Vagina (tissue), 2 donors: Measurements from ENCODE around the gene PIP5K1B. TPM values are rescaled to one million over a fixed set of nuclear protein-coding genes. Genes with fewer than 3 reads are reported as not detected.

Source experiments
- DNase-seq, 2 donors: peaks; one replicate each; pipeline ENCODE4 v3.0.0-alpha.2; 2017; ENCODE audit errors: extremely low spot score in 2 of 2
- H3K27ac ChIP-seq: fragments of 200-600 bp; sonication (generic); one replicate; pipeline ENCODE4 v1.5.1; 2019
- H3K27me3 ChIP-seq: fragments of 200-600 bp; sonication (generic); one replicate; pipeline ENCODE4 v1.5.1; 2019
- H3K36me3 ChIP-seq, 2 donors: fragments of 200-600 bp; sonication (generic); one replicate each; pipeline ENCODE4 v1.5.1; 2017 to 2019
- H3K4me1 ChIP-seq: fragments of 200-600 bp; sonication (generic); one replicate; pipeline ENCODE4 v1.5.1; 2019
- H3K4me3 ChIP-seq, 2 donors: fragments of 200-600 bp; sonication (generic); 1 replicate in 1 of 2; 2 replicates in 1 of 2; pipeline ENCODE4 v1.5.1; 2016 to 2019
- H3K9me3 ChIP-seq: fragments of 200-600 bp; sonication (generic); one replicate; pipeline ENCODE4 v1.5.1; 2019
- CTCF ChIP-seq, 3 experiments: fragments of 450-650 bp in 2 of 3; fragments of 200-600 bp in 1 of 3; sonication (generic) in 1 of 3; IDR thresholded peaks; one replicate each; pipeline ENCODE4 v1.5.1; 2017 to 2019; ENCODE audit warnings: antibody characterized with exemption in 3 of 3, mild to moderate bottlenecking in 2 of 3, moderate library complexity in 2 of 3
- POLR2A ChIP-seq, 2 donors: fragments of 450-650 bp; IDR thresholded peaks; one replicate each; pipeline ENCODE4 v1.6.1; 2017; ENCODE audit warnings: antibody characterized with exemption in 2 of 2, mild to moderate bottlenecking in 2 of 2, moderate library complexity in 2 of 2
- POLR2AphosphoS5 ChIP-seq, 2 donors: sonication (generic); formaldehyde crosslinking; IDR thresholded peaks; one replicate each; pipeline ENCODE4 v1.9.0; 2017; ENCODE audit warnings: antibody characterized with exemption in 2 of 2, mild to moderate bottlenecking in 2 of 2, low read depth in 1 of 2; ENCODE audit not compliant: insufficient read depth in 1 of 2
- intact Hi-C: fragments of 100-400 bp; cut with DNase I; formaldehyde crosslinking; loops from one replicate; pipeline ENCODE4 v1.15.1; 2023
- total RNA-seq: library from RNA; depleted of rRNA; stranded (reverse); fragments of >200 nt; gene quantifications from one replicate; pipeline ENCODE4 v1.2.3, GENCODE V29; 2016

The PIP5K1B gene
- total RNA-seq, 1 donor from 2014 or later, result 2.9 TPM

- Histone ChIP-seq H3K4me3 (no peak overlapping the region), H3K36me3 (no peaks in the 10 kb centered on the region), H3K4me1 (peaks cover 7% of the 10 kb centered on the region), H3K27ac (no peak overlapping the region), H3K9me3 (no peaks in the 10 kb centered on the region), H3K27me3 (no peaks in the 10 kb centered on the region)
- DNase-seq, result no peak
- intact Hi-C loops, result no loop called here
- TF ChIP-seq CTCF (IDR thresholded peaks at IDR 0.05) (no peak), POLR2AphosphoS5 (IDR thresholded peaks at IDR 0.05; ENCODE audit: insufficient read depth in 1 of 2, low read depth in 1 of 2) (no peak), POLR2A (IDR thresholded peaks at IDR 0.05) (no peak)
These were observed 4.5 kb downstream of the PIP5K1B start for GRCh38 chr9:68709291-68710110.

GRCh38 chr9:68710111-68710471, 5.1 kb downstream of the PIP5K1B start:
- Histone ChIP-seq H3K9me3 (no peaks in the 10 kb centered on the region), H3K27me3 (no peaks in the 10 kb centered on the region), H3K4me1 (peaks cover 7% of the 10 kb centered on the region), H3K36me3 (no peaks in the 10 kb centered on the region), H3K4me3 (no peak overlapping the region), H3K27ac (no peak overlapping the region)
- no peak for DNase-seq
- TF ChIP-seq CTCF (IDR thresholded peaks at IDR 0.05), result no peak
- TF ChIP-seq POLR2A (IDR thresholded peaks at IDR 0.05), result no peak
- TF ChIP-seq POLR2AphosphoS5 (IDR thresholded peaks at IDR 0.05; ENCODE audit: insufficient read depth in 1 of 2, low read depth in 1 of 2), result no peak
- intact Hi-C loops, result no loop called here

- intact Hi-C loops, result no loop called here
- Histone ChIP-seq H3K4me3 (no peak overlapping the region), H3K4me1 (peaks cover under 1% of the 10 kb centered on the region), H3K27me3 (no peaks in the 10 kb centered on the region), H3K36me3 (no peaks in the 10 kb centered on the region), H3K9me3 (no peaks in the 10 kb centered on the region), H3K27ac (no peak overlapping the region)
- TF ChIP-seq CTCF (IDR thresholded peaks at IDR 0.05), result no peak
- no peak for TF ChIP-seq POLR2A (IDR thresholded peaks at IDR 0.05)
- TF ChIP-seq POLR2AphosphoS5 (IDR thresholded peaks at IDR 0.05; ENCODE audit: insufficient read depth in 1 of 2, low read depth in 1 of 2), result no peak
- no peak for DNase-seq
These were observed 6.2 kb downstream of the PIP5K1B start for GRCh38 chr9:68711281-68711680.

- Histone ChIP-seq H3K36me3 (no peaks in the 10 kb centered on the region), H3K27me3 (no peaks in the 10 kb centered on the region), H3K4me1 (no peaks in the 10 kb centered on the region), H3K27ac (no peak overlapping the region), H3K9me3 (no peaks in the 10 kb centered on the region), H3K4me3 (no peak overlapping the region)
- TF ChIP-seq POLR2AphosphoS5 (IDR thresholded peaks at IDR 0.05; ENCODE audit: insufficient read depth in 1 of 2, low read depth in 1 of 2) (no peak), POLR2A (IDR thresholded peaks at IDR 0.05) (no peak), CTCF (IDR thresholded peaks at IDR 0.05) (no peak)
- intact Hi-C loops, result no loop called here
- DNase-seq, result no peak
These were observed 6.9 kb downstream of the PIP5K1B start for GRCh38 chr9:68711932-68712331.

- intact Hi-C loops, result no loop called here
- no peak for TF ChIP-seq POLR2AphosphoS5 (IDR thresholded peaks at IDR 0.05; ENCODE audit: insufficient read depth in 1 of 2, low read depth in 1 of 2)
- H3K27me3 ChIP-seq, result no peaks in the 10 kb centered on the region
- DNase-seq, result no peak
- H3K4me1 ChIP-seq, result no peaks in the 10 kb centered on the region
- no peak overlapping the region for H3K4me3 ChIP-seq
- no peak overlapping the region for H3K27ac ChIP-seq
- H3K36me3 ChIP-seq, result no peaks in the 10 kb centered on the region
- no peaks in the 10 kb centered on the region for H3K9me3 ChIP-seq
These were observed 9.6 kb downstream of the PIP5K1B start for GRCh38 chr9:68714416-68715180.
